SK-N-DZ (cell line): Measurements from ENCODE around the gene CHD5.

Experiments
- DNase-seq: peaks from one replicate; pipeline ENCODE4 v3.0.0-alpha.2; 2015; ENCODE audit warnings: low spot score

CHD5 gene

DNA sequence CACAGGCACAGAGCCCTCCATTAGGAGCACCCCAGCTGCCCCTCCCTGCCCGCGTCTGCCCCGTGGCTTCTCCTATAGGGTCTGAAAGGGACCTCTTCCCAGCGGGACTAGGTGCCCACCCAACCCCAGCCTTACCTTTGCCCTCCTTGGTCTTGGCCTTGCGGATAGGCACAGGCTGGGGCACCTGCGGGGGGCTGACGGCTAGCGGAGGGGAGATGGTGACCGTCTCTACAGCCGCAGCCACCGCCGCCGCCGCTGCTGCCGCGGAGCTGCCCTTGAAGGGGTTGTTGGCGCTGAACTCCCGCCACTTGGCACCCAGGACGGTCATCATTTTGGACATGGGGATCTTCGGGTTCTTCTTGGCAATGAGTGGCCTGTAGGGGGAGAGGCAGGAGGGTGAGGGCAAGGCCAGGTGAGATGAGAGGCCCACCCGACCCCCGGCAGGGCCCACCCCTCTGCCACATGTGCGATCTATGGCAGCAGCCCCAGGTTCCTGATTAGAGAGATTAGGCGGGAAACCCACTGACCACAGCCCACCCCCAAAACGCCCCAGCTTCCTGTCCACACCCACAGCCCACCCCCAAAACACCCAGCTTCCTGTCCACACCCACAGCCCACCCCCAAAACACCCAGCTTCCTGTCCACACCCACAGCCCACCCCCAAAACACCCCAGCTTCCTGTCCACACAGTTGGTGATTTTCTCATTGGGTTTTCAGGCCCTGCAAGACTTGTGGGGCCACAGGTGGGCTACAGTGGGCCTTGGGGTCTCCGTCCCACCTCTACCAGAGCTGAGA lies 25.4 kb downstream of the CHD5 start:
- DNase-seq = no peak

DNA sequence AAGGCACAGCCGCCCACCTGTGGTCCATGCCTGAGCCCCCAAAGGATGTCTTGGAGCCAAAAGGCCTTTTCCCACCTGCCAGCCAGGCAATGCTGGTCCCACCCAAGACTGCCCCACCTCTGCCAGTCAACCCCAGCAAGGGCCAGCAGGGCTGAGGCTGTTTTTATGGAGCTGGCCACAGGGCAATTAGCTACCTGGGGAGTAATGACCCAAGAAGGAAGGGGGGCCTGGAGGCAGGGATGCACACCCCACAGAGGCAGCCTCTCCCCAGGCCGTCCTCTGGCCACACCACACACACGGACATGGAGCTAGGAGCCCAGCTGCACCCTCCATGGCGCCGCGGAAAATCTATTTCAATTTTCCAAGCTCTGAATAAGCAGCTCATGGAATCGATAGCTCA lies 27.2 kb downstream of the CHD5 start:
- DNase-seq = no peak

GRCh38 chr1:6152181-6152580 lies 27.9 kb downstream of the CHD5 start:
- no peak for DNase-seq

DNA sequence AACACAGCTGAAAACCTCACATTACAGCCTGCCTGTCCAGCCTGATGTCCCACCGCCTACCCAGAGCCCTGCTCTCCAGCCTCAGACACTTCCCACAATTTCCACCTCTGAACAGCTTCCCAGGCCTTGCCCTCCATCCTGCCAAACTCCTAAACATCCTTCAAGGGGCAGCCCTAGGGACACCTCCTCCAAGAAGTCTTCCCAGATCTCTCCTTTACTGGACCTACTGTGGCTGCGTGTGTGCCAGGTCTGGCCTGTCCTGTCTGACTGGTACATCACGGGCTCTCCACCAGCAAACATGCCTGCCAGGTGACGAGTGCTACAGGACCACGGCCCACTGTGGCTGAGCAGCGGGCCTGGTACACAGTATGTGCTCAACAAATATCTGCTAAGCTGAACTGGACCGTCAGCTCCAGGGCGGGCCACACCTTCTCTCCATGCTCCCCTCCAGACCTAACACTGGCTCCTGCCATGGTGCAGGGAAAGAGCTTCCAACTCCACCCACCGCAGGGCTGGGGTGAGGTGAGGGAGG lies 28.8 kb downstream of the CHD5 start:
- no peak for DNase-seq

DNA sequence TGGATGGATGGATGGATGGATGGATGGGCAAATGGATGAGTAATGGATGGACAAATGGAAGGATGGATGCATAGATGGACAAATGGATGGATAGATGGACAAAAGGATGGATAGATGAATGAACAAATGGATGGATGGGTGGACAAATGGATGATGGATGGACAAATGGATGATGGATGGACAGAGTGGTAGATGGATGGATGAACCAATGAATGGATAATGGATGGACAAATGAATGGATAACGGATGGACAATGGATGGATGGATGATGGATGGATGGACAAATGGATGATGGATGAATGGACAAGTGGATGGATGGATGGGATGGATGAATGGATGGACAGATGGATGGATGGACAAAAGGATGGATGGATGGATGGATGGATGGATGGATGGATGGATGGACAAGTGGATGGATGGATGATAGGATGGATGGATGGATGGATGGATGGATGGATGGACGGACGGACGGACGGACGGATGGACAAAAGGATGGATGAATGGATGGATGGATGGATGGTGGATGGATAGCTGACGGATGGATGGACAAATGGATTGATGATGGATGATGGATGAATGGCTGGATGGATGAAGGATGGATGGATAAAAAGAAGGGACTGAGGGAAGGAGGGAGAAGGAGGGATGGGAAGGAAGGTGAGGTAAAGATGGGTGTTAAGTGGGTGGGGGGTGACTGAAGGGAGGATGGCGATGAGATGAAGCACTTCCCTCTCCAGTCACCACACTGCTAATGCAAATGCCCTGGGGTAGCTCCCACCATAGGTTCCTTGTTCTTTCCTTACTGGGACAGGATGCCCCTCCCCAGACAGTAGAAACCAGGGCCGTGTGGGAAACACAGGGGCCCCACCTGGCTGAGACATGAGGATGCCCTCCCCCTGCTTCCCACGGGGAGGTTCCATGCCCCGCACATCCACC lies 29.8 kb downstream of the CHD5 start:
- DNase-seq = no peak

GRCh38 chr1:6149597-6149996 lies 30.5 kb downstream of the CHD5 start:
- DNase-seq = no peak

DNA sequence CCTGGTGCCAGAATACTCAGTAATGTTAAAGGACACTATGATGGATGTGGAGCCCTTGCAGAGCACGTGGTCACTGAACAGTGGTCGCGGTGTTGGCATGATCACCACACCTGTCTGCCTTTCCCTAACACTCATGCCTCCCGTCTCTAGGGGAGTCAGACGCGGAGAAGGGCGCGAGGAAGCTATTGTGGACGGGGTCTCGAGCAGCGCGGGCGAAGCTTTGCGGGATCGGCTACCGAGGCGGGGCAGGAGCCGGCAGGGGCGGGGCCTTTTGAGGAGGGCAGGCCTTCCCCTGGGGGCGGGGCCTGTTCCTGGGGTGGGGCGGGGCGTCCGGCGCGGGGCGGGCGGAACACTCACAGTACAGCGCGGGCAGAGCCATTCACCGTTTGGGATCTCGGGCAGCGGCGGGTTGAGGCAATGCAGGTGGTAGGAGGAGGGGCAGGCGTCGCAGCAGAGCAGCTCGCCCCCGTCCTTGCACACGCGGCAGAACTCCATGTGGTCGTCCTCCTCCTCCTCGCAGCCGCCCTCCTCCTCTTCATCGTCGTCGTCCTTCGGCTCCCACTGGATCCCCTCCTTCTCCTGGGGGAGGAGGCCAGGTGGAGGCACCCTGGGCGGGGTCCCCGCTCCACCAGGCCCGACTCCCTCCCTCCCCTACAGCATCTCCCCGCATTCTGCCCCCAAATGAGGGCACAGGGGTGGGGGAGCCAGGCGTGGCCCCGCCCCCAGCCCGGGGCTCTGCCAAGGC lies 31.5 kb downstream of the CHD5 start:
- peak; percentile 72 for DNase-seq

DNA sequence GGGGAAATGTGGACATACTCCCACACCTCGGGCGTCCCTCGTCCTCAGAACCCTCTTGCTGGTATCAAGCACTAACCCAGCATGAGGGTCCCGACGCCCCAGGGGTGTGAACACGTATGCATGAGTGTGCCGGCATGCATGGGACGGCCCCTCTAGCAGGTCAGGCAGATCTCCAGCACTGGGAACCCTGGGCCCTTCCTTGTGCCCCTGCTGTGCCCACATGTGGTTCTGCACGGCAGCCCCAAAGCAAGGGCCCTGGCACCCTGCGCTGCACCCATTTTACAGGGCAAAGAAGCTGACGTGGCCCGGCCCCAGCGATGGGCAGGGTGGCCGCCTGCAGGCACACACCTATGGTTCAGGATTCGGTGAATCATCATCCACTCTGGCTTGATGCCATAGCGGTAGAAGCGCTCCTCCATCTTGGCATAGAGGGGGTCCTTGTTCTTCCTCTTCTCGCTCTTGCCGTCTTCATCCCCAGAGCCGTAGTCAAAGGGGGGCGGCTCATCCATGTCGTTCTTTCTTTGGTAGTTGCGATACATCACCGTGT lies 34.2 kb downstream of the CHD5 start:
- no peak for DNase-seq

GRCh38 chr1:6145396-6145750 lies 34.7 kb downstream of the CHD5 start:
- no peak for DNase-seq

- no peak for DNase-seq
Observed at GRCh38 chr1:6144647-6145395, 35.3 kb downstream of the CHD5 start.

GRCh38 chr1:6144175-6144574 lies 35.9 kb downstream of the CHD5 start:
- no peak for DNase-seq

GRCh38 chr1:6143395-6143794 lies 36.7 kb downstream of the CHD5 start:
- DNase-seq = no peak

GRCh38 chr1:6142734-6143133 lies 37.4 kb downstream of the CHD5 start:
- no peak for DNase-seq

DNA sequence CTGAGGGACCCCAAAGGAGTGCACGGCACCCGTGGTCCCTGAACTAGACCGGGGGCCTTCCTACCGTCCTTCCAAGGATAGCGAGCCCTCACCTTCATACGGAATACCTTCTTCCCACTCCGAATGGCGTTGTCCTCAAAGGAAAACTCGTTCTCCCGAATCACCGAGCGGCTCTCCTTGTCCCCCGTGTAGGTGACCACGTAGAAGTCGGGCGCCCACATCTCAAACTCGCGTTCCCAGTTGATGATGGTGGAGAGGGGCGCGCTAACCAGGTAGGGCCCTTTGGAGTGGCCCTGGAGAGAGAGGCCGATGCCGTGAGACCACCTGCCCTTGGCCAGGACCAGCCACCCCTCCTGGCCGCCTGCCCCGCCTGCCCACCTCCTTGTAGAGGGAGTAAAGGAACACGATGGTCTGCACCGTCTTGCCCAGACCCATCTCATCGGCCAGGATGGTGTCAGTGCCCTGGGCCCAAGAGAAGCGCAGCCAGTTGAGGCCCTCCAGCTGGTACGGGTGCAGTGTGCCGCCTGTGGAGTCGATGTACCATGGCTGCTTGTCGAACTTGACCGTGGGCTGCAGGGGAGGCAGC lies 38.0 kb downstream of the CHD5 start:
- no peak for DNase-seq

- DNase-seq = no peak
Observed at GRCh38 chr1:6141592-6141991, 38.5 kb downstream of the CHD5 start.

DNA sequence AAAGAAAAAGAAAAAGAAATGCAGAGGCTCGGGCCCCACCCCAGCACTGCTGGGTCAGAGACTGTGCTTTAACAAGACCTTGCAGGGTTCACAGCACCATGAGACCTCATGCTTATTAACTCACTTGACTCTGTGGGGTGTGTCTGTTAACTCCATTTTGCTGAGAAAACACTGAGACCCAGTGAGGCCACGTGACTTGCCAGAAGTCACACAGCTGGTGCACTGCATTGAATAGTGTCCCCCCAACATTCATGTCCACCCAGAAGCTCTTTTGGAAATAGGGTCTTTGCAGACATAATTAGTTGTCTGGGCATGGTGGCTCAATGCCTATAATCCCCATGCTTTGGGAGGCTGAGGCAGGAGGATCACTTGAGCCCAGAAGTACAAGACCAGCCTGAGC lies 39.7 kb downstream of the CHD5 start:
- DNase-seq = no peak

- DNase-seq = no peak
Observed at GRCh38 chr1:6137758-6138157, 42.4 kb downstream of the CHD5 start.

DNA sequence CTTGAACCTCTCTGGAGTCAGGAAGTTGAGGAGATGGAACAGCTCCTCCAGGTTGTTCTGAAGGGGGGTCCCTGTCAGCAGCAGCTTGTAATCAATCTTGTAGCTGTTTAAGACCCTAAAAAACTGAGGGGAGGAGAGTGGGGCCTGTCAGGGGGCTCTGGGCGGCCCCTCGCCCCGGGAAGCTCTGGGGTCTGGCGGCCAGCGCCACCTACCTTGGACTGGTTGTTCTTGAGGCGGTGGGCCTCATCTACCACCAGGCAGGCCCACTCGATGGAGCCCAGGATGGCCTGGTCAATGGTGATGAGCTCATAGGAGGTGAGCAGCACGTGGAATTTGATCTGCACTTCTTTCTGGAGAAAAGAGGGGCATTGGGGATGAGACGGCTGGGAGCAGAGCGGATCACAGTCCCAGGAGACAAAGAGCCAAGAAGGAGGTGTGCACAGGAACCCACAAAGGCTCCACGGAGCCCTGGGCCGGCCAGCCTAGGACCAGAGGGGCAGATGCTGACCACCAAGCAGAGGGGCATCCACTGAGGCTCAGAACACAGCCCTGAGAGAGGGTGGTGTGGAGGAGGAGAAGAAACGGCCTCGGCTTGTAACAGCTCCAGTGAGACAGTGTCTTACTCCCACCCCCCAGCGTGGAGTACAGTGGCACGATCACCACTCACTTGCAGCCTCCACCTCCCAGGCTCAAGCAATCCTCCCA lies 43.5 kb downstream of the CHD5 start:
- DNase-seq = no peak

DNA sequence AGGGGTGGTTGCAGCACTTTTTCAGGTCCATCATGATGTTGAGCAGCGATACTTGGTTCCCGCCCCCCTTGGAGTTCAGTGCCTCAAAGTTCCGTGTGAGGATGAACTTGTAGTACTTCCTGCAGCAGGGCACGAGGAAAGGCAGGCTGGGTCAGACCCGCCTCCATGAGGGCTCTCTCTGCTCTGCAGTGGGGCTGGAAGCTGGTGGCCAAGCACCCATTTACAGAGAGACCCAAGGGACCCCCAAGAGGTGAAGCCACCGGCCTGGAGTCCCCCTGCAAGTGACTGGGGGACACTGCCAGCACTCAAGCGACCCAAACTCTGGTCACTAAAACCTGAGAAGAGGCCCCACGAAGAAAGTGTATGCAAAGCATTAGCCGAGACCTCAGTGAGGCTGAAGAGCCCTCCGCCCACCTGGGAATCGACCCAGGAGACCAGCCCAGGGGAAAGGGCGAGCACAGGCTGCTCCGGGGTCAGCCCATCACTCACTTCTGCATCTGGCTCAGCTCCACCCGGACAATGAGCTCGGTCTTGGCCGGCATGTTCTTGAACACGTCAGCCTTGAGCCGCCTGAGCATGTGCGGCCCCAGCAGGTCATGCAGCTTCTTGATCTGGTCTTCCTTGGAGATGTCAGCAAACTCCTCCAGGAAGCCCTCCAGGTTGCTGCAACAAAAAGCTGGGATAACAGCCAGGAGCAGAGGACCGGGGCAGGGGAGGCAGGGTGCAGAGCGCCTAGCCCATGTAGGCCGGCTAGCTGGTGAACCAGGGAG lies 45.2 kb downstream of the CHD5 start:
- DNase-seq = no peak
